AG09319 (cell line): ENCODE measurements around the gene YTHDF1.

Experiments
- DNase-seq: peaks from one replicate; pipeline ENCODE4 v3.0.0-alpha.2; 2010; ENCODE audit warnings: low read depth; ENCODE audit errors: extremely low read depth
- TF ChIP-seq, protein P1 (sequence below): IDR thresholded peaks from 2 replicates; pipeline ENCODE4 v1.5.1; 2011; ENCODE audit warnings: low read depth, mild to moderate bottlenecking, inconsistent platforms, low read length, moderate library complexity

The YTHDF1 gene

DNA sequence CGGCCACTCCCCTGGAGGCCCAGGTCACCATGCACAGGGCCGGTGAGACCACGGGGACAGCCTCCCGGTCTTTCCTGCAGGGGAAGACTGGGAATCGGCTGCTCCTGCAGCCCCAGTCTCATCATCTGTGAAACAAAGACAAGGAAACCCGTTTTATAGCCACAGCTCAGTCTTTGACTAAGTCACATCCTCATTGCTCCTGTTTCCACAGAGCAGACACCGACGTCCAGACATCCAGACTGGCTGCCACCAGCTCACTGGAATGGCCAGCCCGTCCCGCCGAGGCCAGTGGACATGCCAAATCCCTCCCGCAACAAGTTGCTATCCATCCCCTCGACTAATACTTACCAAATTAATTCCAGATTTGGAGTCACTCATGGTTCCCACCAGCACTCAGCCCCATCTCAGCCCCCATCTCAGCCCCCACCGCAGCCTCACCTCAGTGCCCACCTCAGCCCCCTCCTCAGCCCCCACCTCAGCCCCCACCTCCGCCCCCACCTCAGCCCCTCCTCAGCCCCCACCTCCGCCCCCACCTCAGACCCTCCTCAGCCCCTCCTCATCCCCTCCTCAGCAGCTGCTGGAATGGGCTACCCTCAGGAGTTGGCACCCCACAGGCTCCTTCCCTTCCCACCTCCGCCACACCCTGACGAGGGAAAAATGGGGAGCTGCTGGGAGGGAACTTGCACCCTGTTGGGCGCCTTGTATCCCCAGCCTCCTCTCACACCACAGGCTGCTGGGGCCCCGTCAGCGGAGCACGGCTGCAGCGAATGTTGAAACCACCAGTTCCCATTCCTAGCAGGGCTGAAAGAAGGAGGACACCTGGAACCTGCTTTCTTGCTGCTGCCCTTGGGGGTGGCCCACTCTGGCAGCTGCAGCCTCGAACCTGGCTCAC, 48.7 kb downstream of the YTHDF1 start:
- no peak for DNase-seq
- TF ChIP-seq, protein P1, sequence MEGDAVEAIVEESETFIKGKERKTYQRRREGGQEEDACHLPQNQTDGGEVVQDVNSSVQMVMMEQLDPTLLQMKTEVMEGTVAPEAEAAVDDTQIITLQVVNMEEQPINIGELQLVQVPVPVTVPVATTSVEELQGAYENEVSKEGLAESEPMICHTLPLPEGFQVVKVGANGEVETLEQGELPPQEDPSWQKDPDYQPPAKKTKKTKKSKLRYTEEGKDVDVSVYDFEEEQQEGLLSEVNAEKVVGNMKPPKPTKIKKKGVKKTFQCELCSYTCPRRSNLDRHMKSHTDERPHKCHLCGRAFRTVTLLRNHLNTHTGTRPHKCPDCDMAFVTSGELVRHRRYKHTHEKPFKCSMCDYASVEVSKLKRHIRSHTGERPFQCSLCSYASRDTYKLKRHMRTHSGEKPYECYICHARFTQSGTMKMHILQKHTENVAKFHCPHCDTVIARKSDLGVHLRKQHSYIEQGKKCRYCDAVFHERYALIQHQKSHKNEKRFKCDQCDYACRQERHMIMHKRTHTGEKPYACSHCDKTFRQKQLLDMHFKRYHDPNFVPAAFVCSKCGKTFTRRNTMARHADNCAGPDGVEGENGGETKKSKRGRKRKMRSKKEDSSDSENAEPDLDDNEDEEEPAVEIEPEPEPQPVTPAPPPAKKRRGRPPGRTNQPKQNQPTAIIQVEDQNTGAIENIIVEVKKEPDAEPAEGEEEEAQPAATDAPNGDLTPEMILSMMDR: no peak

DNA sequence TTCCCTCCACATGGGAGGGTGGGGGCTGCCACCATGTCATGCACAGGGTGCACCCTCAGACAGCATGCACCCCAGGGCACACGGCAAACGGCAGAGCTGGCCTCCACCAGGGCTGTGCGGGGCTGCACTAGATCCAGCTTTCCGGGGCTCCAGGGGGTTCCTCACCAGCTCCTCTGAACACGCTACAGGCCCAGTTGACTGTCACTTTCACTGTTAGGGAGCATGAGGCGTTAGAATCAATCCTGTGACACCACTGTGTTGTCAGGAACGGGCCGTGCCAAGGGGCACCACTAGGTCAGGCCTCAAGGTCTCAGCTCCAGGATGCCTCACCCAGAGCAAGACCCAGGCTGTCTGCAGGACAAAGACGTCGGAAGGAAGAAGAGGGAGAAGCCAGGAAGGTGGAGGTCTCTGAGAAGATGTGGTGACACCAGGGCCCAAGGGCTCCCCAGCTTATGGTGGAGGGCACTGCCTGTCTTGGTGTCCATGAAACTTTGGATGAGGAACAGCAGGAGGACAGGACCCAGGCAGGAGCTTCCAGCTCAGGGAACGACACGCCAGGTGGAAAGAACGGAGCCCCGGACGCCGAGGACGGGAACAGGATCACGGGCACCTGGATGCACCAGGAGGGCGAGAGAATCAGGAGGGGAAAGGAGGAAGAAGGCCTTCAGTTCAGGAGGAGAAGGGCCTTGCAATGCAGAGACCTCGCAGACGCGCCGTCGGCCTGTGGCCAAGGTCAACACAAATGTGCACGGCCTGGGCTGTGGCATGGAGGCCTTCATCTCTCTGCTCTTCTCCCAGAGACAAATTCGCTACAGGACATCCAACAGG, 49.5 kb downstream of the YTHDF1 start:
- TF ChIP-seq, protein P1: no peak
- no peak for DNase-seq

DNA sequence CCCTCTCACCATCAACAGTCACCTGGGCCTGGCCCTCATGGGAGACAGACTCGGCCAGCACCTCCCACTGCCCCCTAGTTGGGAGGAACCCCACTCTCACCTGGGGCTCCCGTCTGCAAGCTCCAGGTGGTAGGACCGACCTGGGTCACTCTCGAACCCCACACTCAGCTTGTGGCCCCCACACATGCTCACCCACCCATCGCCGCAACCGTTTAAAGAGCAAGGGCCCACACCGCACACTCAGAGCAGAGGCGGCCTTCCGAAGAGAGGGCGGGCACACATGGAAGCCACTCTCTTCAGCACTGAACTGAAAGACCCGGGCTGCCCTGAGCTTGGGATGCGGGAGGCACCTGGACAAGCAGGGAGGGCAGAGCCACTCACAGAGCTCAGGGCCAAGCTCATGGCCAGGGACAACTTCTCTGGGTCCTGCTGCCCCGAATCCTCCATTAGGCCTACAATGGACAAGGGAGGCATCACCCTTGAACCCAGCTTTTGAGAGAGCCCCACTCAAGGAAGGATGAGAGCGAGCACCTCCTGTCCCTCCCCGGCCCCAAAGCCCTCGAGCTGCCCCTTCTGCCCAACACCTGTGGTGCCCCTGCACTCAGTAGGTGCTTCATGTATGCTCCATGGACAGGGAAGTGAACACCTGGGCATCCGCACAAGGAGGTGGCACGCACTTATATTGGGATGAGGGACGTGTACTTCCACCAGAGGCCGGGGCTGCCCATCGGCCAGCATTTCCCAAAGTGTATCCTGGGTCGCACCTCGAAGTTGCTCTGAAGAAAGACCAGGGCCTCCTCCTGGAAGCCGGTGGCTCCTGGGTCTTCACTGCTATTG, 50.4 kb downstream of the YTHDF1 start:
- TF ChIP-seq, protein P1: no peak
- DNase-seq: no peak

DNA sequence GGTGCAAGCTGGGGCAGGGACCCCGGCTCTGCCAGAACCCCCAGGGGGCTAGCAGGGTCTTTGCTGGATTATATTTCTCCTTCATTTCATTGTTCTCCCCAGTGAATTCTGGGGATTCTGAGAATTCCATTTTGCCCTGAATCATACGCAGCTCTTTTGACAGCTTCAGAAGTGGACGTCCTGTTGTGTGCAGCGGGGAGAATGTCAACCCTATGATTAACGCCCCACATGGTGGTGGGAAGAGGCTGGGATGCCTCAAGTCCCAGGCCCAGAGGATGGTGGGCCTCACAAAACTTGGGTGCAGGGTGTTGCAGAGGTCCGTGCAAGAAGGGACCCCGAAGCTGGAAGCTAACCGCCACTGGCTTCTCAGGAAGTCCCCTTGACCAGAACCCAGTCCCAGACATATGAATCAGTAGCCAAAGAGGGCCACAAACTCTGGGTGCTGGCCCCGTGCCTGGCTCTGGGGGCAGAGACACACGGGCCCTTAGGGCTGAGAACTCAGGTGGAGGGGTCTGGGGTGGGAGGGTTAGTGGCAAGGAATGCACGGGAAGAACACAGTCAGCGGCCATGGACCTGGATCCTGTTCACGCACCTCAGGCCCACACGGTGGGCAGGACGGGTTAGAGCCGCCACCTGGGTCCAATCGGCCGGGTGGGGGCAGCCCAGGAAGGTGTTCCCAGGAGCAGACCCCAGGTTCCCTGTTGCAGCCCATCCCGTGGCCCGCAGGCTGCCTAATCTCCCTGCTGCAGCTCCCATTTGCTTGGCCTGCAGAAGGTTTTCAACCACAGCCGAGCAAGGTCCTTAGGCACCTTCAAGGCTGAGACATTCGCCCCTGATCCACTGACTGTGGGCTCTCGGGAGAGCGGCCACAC, 51.2 kb downstream of the YTHDF1 start:
- DNase-seq: no peak
- TF ChIP-seq, protein P1: no peak

DNA sequence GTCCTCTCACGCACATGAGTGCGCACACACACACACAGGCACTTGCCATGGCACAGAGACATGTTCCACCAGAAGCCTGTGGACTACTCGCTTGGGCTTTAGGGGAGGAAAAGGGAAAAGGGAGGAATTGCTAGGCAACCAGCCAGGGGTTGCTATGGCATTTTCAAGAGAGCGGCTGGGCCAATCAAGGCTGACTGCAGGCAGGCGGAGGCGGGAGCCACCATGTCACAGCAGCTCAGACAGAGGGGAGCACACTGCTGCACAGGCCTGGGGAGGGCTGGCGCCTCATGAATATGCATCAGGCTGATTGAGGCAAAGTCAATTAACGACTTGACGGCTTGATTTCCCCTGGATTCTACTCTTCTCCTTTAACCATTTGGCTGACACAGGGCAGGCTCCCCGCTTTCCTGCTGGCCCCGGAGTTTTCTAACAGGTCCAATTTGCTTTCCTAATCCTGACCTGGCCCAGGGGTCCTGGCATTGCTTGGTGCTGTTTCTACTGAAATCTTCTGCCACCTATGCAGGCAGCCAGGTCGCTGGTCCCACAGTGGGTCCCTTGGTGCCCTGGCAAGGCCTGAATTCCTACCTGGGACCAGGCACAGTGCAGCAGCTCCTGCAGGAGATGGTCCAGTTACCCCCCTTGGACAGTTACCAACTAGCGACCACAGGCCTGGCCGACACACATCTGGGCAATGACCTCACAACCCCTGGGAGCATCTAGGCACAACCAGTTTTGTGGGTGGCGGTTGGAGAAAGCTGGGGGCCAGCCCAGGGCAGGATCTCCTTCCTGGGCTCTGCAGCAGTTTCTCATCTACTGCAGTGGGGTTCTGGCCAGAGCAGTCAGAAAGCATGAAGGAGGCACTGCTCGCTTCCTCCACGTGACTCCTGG, 52.1 kb downstream of the YTHDF1 start:
- DNase-seq: no peak
- TF ChIP-seq, protein P1: no peak

DNA sequence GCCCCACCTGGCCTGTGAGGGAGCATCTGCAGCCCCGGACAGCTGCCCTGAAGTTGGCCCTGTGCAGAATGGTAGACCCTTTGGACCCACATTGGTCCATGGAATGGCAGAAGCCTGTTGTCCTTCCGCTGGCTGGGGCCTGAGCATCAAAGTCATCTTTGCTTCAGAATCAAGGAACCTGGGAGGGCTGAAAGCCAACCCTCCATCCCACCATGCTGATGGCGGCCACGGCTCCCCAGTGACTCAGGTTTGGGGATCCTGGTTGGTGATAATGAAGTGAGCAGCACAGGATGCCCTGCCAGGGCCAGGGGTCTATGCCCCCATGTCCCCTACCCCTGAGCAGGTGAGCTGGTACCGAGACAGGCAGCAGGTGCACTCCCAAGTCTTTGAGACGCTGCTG, 52.8 kb downstream of the YTHDF1 start:
- DNase-seq: no peak
- TF ChIP-seq, protein P1: no peak
